Measurements from ENCODE around the gene RNF227.
"Not testable (repeated sequence)": the region's sequence is repeated elsewhere in the genome, so short reads cannot be mapped to it uniquely, and the experiment has no call there.

The RNF227 gene

GRCh38 chr17:7915611-7916384 lies at the start of gene RNF227:
Gene RNF227, minus strand, starts transcription at chr17:7916289. Its CDS starts 94 bp downstream, at chr17:7916195.
- peak; percentile 82 for DNase-seq (ENCODE audit: low spot score)

GRCh38 chr17:7961421-7961820 lies 45.3 kb upstream of the RNF227 start:
- DNase-seq (ENCODE audit: low spot score), result no peak

DNA sequence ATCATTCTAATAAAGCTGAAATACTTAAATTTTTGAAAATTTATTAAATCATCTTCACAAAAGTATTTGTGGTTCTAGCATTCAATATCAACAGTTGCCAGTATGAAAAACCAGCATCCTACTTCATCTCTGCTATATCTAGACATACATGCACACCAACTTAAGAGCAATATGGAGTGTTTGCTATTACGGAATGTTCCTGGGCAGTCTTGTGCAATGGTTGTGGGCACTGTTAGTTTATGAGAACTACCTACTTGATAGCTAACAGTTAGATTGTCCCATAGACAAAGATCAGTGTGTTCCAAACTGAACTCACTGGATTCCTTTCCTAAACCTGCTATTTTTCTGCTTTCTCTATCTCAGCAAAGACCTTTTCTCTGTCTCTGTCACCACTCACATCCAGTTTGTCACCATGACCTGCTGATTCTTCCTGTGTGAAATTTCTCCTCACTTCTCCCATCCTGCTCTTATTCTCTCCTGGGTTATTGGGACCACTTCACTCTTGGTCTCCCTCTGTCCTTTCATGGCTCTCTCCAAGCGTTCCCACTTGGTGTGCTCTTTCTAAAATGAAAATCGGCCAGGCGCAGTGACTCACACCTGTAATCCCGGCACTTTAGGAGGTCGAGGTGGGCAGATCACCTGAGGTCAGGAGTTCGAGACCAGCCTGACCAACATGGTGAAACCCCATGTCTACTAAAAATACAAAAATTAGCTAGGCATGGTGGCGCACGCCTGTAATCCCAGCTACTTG lies 43.6 kb upstream of the RNF227 start:
- DNase-seq (ENCODE audit: low spot score), result no peak

GRCh38 chr17:7956228-7956965 lies 40.3 kb upstream of the RNF227 start:
- no peak for DNase-seq (ENCODE audit: low spot score)

- no peak for DNase-seq (ENCODE audit: low spot score)
Observed at GRCh38 chr17:7955414-7956227, 39.5 kb upstream of the RNF227 start.

GRCh38 chr17:7953266-7953665 lies 37.2 kb upstream of the RNF227 start:
- not testable (repeated sequence) for DNase-seq (ENCODE audit: low spot score)

- DNase-seq (ENCODE audit: low spot score), result peak; percentile 2
Observed at GRCh38 chr17:7951143-7951792, 35.2 kb upstream of the RNF227 start.

- no peak for DNase-seq (ENCODE audit: low spot score)
Observed at GRCh38 chr17:7950578-7950977, 34.5 kb upstream of the RNF227 start.

DNA sequence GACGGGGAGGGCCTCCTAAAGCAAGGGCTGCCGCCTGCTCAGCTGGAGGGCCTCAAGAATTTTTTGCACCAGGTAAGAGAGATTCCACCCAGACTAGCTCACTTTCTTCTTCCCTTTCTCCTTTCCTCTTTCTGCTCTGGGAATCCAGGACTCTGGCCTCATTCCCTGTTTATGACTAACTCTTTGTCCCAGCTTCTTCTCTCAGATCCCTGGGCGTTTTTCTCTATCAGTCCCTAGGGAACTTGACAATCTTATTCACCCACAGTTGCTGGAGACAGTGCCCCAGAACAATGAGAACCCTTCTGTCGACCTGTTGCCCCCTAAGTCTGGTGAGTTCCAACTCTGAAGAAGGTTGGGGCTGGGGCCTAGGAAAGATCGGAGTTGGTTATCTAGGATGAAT lies 31.6 kb upstream of the RNF227 start:
- DNase-seq (ENCODE audit: low spot score), result no peak

- no peak for DNase-seq (ENCODE audit: low spot score)
Observed at GRCh38 chr17:7946441-7946840, 30.4 kb upstream of the RNF227 start.

DNA sequence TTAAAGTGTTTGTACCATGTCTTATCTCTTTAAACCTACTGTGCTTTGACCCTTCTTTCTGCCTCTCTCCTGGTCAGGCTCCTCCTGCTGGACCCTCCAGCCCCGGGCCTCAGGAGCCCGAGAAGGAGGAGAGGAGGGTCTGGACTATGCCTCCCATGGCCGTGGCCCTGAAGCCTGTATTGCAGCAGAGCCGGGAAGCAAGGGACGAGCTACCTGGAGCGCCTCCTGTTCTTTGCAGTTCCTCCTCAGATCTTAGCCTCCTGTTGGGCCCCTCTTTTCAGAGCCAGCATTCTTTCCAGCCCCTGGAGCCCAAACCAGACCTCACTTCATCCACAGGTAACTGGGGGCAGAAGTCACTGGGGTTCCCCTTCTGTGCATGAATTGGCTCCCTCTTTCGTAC lies 29.6 kb upstream of the RNF227 start:
- DNase-seq (ENCODE audit: low spot score), result no peak

DNA sequence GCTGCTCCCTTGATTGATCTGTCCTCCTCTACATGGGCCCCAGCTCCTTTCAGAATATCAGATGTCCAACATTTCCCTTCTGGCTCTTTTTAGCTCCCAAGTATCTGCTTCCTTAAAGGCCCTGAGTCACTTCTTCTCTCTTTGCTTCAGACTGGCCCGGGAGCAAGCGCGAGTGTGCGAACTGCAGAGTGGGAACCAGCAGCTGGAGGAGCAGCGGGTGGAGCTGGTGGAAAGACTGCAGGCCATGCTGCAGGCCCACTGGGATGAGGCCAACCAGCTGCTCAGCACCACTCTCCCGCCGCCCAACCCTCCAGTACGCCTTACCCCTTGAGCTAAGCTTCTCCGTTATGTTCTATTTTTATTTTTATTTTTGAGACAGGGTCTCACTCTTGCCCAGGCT lies 28.2 kb upstream of the RNF227 start:
- no peak for DNase-seq (ENCODE audit: low spot score)

DNA sequence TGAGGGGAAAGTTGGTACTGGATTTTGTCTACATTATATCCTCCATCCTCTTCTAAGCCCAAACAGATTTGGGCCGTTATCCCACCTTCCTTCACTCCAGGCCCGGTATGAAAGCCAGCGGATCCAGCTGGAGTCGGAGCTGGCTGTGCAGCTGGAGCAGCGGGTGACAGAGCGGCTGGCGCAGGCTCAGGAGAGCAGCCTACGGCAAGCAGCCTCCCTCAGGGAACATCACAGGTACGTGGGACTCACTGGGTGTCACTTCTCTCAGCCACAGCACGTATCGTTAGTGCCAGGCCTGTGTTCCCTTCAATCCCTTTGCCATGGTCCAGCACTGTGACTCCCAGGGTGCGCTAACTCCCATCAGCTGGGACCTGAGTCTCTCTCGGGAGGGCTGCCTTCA lies 27.2 kb upstream of the RNF227 start:
- DNase-seq (ENCODE audit: low spot score), result no peak

DNA sequence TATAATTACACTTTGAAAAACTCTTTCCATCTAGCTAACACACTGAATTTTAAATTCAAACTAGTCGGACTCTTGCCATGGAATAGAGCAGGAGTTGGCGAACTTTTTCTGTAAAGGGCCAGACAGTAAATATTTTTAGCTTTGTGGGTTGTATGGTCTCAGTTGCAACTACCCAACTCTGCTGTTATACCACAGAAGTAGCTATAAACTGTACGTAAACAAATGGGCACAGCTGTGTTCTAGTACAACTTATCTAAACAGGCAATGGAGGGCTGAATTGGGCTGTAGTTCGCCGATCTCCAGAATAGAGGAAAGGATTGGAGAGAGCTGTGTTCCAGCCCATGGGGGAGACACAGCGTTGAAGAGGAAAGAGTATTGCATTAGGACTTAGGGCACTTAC lies 24.7 kb upstream of the RNF227 start:
- no peak for DNase-seq (ENCODE audit: low spot score)

DNA sequence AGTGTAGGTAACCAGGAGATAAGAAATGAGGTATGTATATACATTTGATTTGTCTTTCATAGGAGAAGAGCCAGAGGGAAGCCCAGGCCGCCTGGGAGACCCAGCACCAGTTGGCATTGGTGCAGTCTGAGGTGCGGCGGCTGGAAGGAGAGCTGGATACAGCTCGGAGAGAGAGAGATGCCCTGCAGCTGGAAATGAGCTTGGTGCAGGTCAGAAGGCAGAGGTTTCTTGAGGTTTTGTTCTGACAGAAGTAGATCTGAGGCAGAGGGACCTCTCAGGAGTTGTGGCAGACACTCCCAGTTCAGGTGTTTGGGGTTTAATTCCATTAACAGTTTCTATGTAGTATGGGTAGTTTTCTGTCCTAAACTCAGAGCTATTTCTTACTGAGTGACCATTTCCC lies 23.9 kb upstream of the RNF227 start:
- no peak for DNase-seq (ENCODE audit: low spot score)

GRCh38 chr17:7935859-7936258 lies 19.8 kb upstream of the RNF227 start:
- no peak for DNase-seq (ENCODE audit: low spot score)

DNA sequence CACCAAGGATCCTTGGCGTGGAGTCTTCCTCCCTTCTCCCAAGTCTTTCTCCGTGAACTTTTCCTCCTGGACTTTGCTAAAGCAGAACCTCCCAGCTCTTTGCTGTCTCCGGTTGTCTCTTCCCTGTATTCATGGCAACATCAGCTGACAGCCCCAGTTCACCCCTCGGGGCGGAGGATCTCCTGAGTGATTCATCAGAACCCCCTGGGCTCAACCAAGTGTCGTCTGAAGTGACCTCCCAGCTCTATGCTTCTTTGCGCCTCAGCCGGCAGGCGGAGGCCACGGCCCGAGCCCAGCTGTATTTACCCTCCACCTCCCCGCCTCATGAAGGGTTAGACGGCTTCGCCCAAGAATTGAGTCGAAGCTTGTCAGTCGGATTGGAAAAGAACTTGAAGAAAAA lies 16.9 kb upstream of the RNF227 start:
- peak; percentile 25 for DNase-seq (ENCODE audit: low spot score)

GRCh38 chr17:7932483-7932891 lies 16.4 kb upstream of the RNF227 start:
- no peak for DNase-seq (ENCODE audit: low spot score)

DNA sequence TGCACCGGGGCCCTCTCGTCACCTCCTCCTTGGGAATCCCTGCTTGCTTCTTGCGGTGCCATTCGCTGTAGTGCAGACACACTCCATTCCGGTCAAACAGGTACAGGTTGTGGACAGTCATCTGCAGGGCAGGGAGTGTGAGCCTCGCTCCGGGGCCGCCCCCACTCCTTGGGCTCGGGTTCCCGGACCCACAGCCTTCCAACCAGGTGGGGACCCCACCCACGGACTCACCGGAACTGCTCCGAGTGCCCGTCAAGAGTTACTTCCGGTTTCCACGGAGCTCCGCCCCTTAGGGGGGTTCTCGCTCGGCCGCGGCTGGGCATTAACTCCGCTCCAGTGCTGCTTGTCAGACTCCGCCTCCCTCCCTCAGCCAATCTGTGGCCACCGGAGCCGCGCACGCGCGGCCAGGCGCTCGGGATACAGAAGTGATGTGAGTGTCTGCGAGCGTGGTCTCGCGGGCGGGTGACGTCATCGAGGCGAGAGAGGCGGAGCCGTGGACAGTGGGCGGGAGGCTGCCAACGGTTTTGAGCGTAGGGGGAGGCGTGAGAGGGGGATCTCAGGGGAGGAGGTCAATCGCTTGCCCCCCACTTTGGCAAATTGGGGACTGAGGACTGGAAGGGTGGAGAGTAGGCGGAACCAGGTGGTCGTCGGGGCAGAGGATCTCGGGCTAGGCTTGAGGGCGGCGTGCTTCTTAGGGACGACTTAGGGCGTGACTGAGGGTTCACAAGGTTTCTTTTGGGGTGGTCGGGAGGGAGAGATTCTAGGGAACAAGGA lies 15.8 kb upstream of the RNF227 start, which contains the start of the genes CNTROB and TRAPPC1:
Gene CNTROB (plus strand): TSS at position 498 of the 774 bp plus-strand sequence. CDS start 874 bp downstream, outside the sequence.
Gene TRAPPC1 (minus strand): TSS at position 238 of the 774 bp plus-strand sequence. CDS start 117 bp downstream, at position 121.
- peak; percentile 100 for DNase-seq (ENCODE audit: low spot score)

Data from CD4-positive, alpha-beta T cell treated with Interleukin-15 for 4 hours (primary cell).